CD4-positive, alpha-beta T cell (primary cell): Measurements from ENCODE around the gene SDK1. TPM values are rescaled to one million over a fixed set of nuclear protein-coding genes. Genes with fewer than 3 reads are reported as not detected.

ENCODE experiments used
- ATAC-seq: fragments of 200-7000 bp; cut with Tn5 transposase; one replicate; pipeline ENCODE4 v1.10.0; 2022; ENCODE audit warnings: mild to moderate bottlenecking; ENCODE audit not compliant: poor library complexity
- CTCF ChIA-PET: fragments of 350-600 bp; sonication (Branson Sonifier 250); formaldehyde crosslinking; loops from one replicate; lab custom pipeline; 2021; ENCODE audit warnings: antibody characterized with exemption, inconsistent platforms; lab: Charles Lee
- POLR2A ChIA-PET: fragments of 350-600 bp; sonication (Branson Sonifier 250); formaldehyde crosslinking; loops from one replicate; lab custom pipeline; 2021; ENCODE audit warnings: antibody characterized with exemption, inconsistent platforms; lab: Charles Lee
- DNase-seq, 14 experiments: peaks; one replicate each; pipeline ENCODE4 v3.0.0-alpha.2; 2013 to 2020; ENCODE audit warnings: mixed read lengths in 2 of 14
- H3K27ac ChIP-seq, 2 donors: one replicate each; pipeline versions ENCODE4 v1.5.1 to v1.7.0; 2013; ENCODE audit warnings: low read length in 2 of 2, low read depth in 1 of 2, mild to moderate bottlenecking in 1 of 2
- H3K27me3 ChIP-seq, 2 experiments: 1 replicate in 1 of 2; 2 replicates in 1 of 2; pipeline versions ENCODE4 v1.6.1 to v1.7.0; 2013; ENCODE audit warnings: low read length in 2 of 2, control low read depth in 1 of 2, mild to moderate bottlenecking in 1 of 2, moderate library complexity in 1 of 2; ENCODE audit not compliant: insufficient read depth in 2 of 2, control insufficient read depth in 1 of 2
- H3K36me3 ChIP-seq: one replicate; pipeline ENCODE4 v1.6.1; 2013; ENCODE audit warnings: low read length, control low read depth; ENCODE audit not compliant: insufficient read depth
- H3K4me1 ChIP-seq: one replicate; pipeline ENCODE4 v1.6.1; 2013; ENCODE audit warnings: low read length, control low read depth; ENCODE audit not compliant: insufficient read depth
- H3K4me3 ChIP-seq: one replicate; pipeline ENCODE4 v1.5.1; 2013; ENCODE audit warnings: mild to moderate bottlenecking, low read length, moderate library complexity
- H3K9me3 ChIP-seq, 2 experiments: 1 replicate in 1 of 2; 2 replicates in 1 of 2; pipeline versions ENCODE4 v1.6.1 to v1.7.0; 2013; ENCODE audit warnings: low read length in 2 of 2, mild to moderate bottlenecking in 2 of 2, control low read depth in 1 of 2, moderate library complexity in 1 of 2; ENCODE audit not compliant: control insufficient read depth in 1 of 2, insufficient read depth in 1 of 2
- H3K27ac Mint-ChIP-seq: one replicate; pipeline ENCODE4 v1.8.0; 2020; ENCODE audit warnings: mixed read lengths
- H3K27me3 Mint-ChIP-seq: one replicate; pipeline ENCODE4 v1.8.0; 2021; ENCODE audit warnings: mixed read lengths
- H3K36me3 Mint-ChIP-seq: one replicate; pipeline ENCODE4 v1.8.0; 2021; ENCODE audit warnings: low read depth, mixed read lengths
- H3K4me1 Mint-ChIP-seq: one replicate; pipeline ENCODE4 v1.8.0; 2021; ENCODE audit warnings: low read depth, mixed read lengths
- H3K4me3 Mint-ChIP-seq: one replicate; pipeline ENCODE4 v1.8.0; 2020; ENCODE audit warnings: mild to moderate bottlenecking, mixed read lengths
- H3K9me3 Mint-ChIP-seq: one replicate; pipeline ENCODE4 v1.8.0; 2020; ENCODE audit warnings: mixed read lengths
- intact Hi-C, 2 experiments: fragments of 100-400 bp; cut with DNase I in 1 of 2; cut with micrococcal nuclease in 1 of 2; formaldehyde crosslinking; loops; one replicate each; pipeline versions ENCODE4 v1.15.1 to v1.9.0; 2023 to 2025; cut with DNase I, micrococcal nuclease
- total RNA-seq, 174 experiments: library from RNA in 2 of 174; stranded (reverse) in 2 of 174; gene quantifications; one replicate each; pipeline ENCODE4 v1.2.3 and lab custom pipeline; 2021 to 2026
- TF ChIP-seq, protein P1 (sequence below): fragments of 200-600 bp; IDR thresholded peaks from one replicate; pipeline ENCODE4 v1.8.0; 2022; ENCODE audit warnings: antibody characterized with exemption, mild to moderate bottlenecking

SDK1 gene
- total RNA-seq, 2 experiments from 2014 or later, result 1.1 to 1.3 TPM

DNA sequence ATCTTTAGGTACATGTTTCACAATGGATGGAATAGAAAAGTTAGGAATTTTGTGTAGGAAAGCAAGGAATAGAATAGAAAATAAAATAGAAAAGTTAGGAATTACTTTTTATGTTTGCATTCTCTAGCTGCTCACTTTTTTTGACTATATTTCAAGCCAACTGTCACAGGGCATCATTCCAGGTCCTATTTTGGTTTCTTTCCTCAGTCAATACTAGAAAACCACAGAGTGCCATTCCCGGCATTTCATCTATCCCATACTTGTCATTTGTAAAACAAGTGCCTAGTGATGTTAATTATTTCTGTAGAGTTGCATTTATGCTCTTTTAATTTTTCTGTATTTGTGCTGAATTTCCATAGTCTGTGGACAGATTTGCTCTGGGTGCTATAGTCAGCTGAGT is 66.2 kb downstream of the SDK1 start:
- no peaks in the 10 kb centered on the region for H3K36me3 Mint-ChIP-seq

DNA sequence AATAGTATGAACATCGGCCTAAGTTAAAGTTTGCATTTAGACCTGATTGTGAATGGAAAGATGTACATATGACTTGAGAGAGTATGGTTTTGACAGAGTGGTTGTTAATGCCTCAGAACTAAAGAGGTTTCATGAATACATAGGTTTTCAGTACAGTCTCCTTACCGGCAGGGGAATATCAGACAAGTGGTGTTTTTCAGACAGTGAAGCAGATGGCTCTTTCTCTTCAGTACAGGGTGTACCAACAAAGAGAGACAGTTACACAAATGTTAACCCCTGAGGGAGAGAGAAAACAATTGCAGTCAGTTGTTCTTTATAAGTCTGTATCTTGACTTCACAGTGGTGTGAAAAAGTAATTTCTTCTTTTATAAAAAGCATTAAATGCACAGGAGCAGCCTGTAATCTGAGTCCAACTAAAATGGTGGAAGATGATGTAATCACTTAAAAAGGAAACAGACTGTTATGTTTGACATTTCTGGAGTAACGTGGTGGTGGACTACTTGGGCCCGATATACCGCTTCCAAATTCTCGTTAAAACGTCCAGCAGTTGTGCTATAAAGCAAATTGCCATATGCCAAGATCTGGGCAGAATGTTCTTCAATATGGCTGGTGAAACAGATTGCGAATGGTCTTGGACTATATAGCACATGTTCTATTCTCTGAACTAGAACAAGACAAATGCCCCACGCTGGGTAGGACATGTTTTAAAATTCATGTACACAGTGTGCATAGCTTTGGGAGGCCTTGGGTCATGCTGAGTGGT is 69.2 kb downstream of the SDK1 start:
- Mint-ChIP-seq H3K4me3 (no peak overlapping the region), H3K27me3 (no peaks in the 10 kb centered on the region), H3K9me3 (no peaks in the 10 kb centered on the region), H3K4me1 (peaks cover 16% of the 10 kb centered on the region), H3K27ac (no peak overlapping the region), H3K36me3 (no peaks in the 10 kb centered on the region)
- POLR2A ChIA-PET, result no interaction called here
- no peaks in the 10 kb centered on the region for H3K4me1 ChIP-seq
- no peak overlapping the region for H3K27ac ChIP-seq
- CTCF ChIA-PET, result interaction anchor here (0.6 kb wide), 1 partner anchor 196 kb away, joined by 3 read pairs; no protein-coding TSS in a partner anchor
- H3K36me3 ChIP-seq, result no peaks in the 10 kb centered on the region
- no peak overlapping the region for H3K4me3 ChIP-seq
- DNase-seq, result no peak
- no peaks in the 10 kb centered on the region for H3K9me3 ChIP-seq
- TF ChIP-seq, protein P1, sequence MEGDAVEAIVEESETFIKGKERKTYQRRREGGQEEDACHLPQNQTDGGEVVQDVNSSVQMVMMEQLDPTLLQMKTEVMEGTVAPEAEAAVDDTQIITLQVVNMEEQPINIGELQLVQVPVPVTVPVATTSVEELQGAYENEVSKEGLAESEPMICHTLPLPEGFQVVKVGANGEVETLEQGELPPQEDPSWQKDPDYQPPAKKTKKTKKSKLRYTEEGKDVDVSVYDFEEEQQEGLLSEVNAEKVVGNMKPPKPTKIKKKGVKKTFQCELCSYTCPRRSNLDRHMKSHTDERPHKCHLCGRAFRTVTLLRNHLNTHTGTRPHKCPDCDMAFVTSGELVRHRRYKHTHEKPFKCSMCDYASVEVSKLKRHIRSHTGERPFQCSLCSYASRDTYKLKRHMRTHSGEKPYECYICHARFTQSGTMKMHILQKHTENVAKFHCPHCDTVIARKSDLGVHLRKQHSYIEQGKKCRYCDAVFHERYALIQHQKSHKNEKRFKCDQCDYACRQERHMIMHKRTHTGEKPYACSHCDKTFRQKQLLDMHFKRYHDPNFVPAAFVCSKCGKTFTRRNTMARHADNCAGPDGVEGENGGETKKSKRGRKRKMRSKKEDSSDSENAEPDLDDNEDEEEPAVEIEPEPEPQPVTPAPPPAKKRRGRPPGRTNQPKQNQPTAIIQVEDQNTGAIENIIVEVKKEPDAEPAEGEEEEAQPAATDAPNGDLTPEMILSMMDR, result no peak
- intact Hi-C loops, result no loop called here
- ATAC-seq, result no peak
- no peaks in the 10 kb centered on the region for H3K27me3 ChIP-seq

More for the DNA sequence above, 66.2 kb downstream of the SDK1 start:
- ChIA-PET CTCF (no interaction called here), POLR2A (no interaction called here)
- Mint-ChIP-seq H3K4me3 (no peak overlapping the region), H3K9me3 (no peaks in the 10 kb centered on the region), H3K27me3 (no peaks in the 10 kb centered on the region), H3K4me1 (peaks cover 16% of the 10 kb centered on the region), H3K27ac (no peak overlapping the region)
- Histone ChIP-seq H3K27ac (no peak overlapping the region), H3K9me3 (no peaks in the 10 kb centered on the region), H3K36me3 (no peaks in the 10 kb centered on the region), H3K4me1 (no peaks in the 10 kb centered on the region), H3K4me3 (no peak overlapping the region), H3K27me3 (no peaks in the 10 kb centered on the region)
- intact Hi-C loops, result no loop called here
- ATAC-seq (no peak), DNase-seq (no peak)
- TF ChIP-seq, protein P1, result no peak

DNA sequence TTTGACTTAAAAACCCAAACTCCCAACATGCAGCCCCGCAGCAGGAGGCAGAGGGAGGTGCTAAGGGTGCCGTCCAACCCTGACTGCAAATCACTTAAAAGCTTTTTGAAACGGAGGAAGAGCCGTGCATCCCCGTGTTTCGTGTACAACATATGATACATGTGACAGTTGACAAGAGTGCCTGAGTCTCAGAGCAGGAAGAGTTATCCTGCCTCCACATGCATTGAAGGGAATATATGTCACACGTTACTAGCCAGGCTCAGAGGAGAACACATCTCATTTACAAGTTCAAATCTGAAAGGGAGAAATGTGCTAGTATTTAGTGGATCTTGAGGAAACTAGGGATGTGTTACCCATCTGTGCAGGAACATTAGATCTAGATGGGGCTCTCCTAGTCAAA is 69.9 kb downstream of the SDK1 start:
- no peaks in the 10 kb centered on the region for H3K9me3 ChIP-seq
- H3K4me3 ChIP-seq, result no peak overlapping the region
- Mint-ChIP-seq H3K27me3 (no peaks in the 10 kb centered on the region), H3K9me3 (no peaks in the 10 kb centered on the region), H3K4me1 (peaks cover 16% of the 10 kb centered on the region), H3K36me3 (no peaks in the 10 kb centered on the region), H3K27ac (no peak overlapping the region), H3K4me3 (no peak overlapping the region)
- H3K4me1 ChIP-seq, result no peaks in the 10 kb centered on the region
- ChIA-PET POLR2A (no interaction called here), CTCF (no interaction called here)
- H3K27ac ChIP-seq, result no peak overlapping the region
- no peaks in the 10 kb centered on the region for H3K27me3 ChIP-seq
- DNase-seq, result no peak
- intact Hi-C loops, result no loop called here
- H3K36me3 ChIP-seq, result no peaks in the 10 kb centered on the region
- ATAC-seq, result no peak
- TF ChIP-seq, protein P1, result no peak
